ENCODE measurements around the gene ZBTB46.

- TF ChIP-seq POLR2AphosphoS5 (IDR thresholded peaks at IDR 0.05; ENCODE audit: low read depth, low read length), result no peak
- no peak for TF ChIP-seq REST (IDR thresholded peaks at IDR 0.05; ENCODE audit: insufficient read depth in 1 of 2, low read depth in 2 of 2, low read length in 2 of 2)
- no peak for TF ChIP-seq TAF1 (IDR thresholded peaks at IDR 0.05; ENCODE audit: borderline replicate concordance, insufficient read depth, low read length)
- no peak for TF ChIP-seq SIN3A (IDR thresholded peaks at IDR 0.05; ENCODE audit: borderline replicate concordance, insufficient read depth, low read length)
Observed at GRCh38 chr20:63753381-63753780, 77.7 kb downstream of the ZBTB46 start.
